ENCODE measurements around the gene SLC12A4.

DNA sequence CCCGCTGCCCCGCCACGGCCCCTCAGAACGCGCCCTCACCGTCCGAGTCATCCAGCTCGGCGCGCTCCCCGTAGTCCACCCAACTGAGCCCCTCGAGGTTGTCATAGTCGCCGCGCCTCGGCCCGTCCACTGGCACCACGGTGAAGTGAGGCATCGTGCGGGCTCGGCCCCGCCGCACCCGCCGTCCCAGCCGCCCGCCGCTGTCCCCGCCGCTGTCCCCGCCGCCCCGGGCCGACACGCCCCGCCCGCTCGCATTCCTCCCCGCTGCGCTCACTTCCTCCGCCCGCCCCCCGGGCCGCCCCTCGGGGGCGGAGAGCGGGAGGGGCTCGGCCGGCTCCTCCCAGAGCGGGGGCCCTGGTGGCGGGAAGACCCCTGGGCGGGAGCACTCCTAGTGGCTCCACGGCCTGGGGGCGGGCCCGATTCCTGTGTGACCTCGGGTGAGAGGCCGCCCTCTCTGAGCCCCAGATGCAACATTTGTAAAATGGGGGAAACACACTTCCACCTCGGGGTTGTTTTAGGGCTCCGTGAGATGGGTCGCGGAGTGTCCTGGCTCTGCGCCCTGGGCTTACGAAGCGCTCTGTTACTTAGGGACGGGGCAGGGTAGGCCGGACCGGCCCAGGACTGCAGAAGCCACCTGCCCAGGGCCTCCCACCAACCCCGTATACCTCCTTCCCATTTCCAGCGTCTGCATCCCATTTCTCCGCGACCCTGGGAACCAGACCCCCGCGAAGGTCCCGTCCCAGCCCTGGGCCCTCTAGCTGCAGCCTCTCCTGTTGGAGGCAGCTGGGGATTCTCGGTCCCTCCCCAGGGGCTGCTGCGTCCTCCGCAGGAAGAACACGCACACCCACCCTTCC lies at the start of gene SLC12A4:
- TF ChIP-seq POLR2A (IDR thresholded peaks at IDR 0.05) (no peak), CTCF (IDR thresholded peaks at IDR 0.05) (no peak), POLR2AphosphoS5 (IDR thresholded peaks at IDR 0.05) (peak; percentile 60 to 75 (median 68)), EP300 (IDR thresholded peaks at IDR 0.05) (no peak)

Data from stomach (tissue), 4 donors.